GM12878 (cell line): Measurements from ENCODE around the gene TMC7. TPM values are rescaled to one million over a fixed set of nuclear protein-coding genes. Genes with fewer than 3 reads are reported as not detected.

Source experiments
- ATAC-seq: fragments of 200-7000 bp; cut with Tn5 transposase; 3 replicates; pipeline ENCODE4 v1.9.1; 2020; ENCODE audit warnings: mild to moderate bottlenecking, moderate library complexity
- BruUV-seq: library from RNA; stranded (reverse); fragments of 400-500 nt; replicated peaks from 2 replicates; lab custom pipeline; 2021; lab: Mats Ljungman, UMichigan
- CTCF ChIA-PET: fragments of 300-600 bp; sonication (Branson Sonifier 250); formaldehyde crosslinking; extraction: SDS; loops from one replicate; lab custom pipeline; 2021; ENCODE audit warnings: inconsistent platforms; lab: Yijun Ruan, JAX
- POLR2A ChIA-PET: fragments of 350-600 bp; formaldehyde crosslinking; extraction: SDS; loops from one replicate; lab custom pipeline; 2021; ENCODE audit warnings: inconsistent platforms; lab: Charles Lee
- RAD21 ChIA-PET: fragments of 300-600 bp; sonication (Branson Sonifier 250); formaldehyde crosslinking; loops from one replicate; lab custom pipeline; 2023; ENCODE audit warnings: antibody characterized with exemption; ENCODE audit not compliant: unreplicated experiment; lab: Charles Lee
- SMC1A ChIA-PET: fragments of 300-600 bp; sonication (Branson Sonifier 250); formaldehyde crosslinking; loops from one replicate; lab custom pipeline; 2023; ENCODE audit not compliant: unreplicated experiment, uncharacterized antibody; lab: Charles Lee
- DNase-seq: peaks from one replicate; pipeline ENCODE4 v3.0.0-alpha.2; 2011; ENCODE audit warnings: low read depth, low spot score
- FAIRE-seq: peaks from 3 replicates; lab custom pipeline; 2011; peaks lifted over from hg19 to GRCh38; lab: Jason Lieb, UNC
- H2AFZ ChIP-seq: 2 replicates; pipeline ENCODE4 v1.6.0; 2011; ENCODE audit warnings: low read depth, low read length, control low read depth; ENCODE audit not compliant: control insufficient read depth
- H3K27ac ChIP-seq: 2 replicates; pipeline ENCODE4 v1.5.1; 2011; ENCODE audit warnings: control low read depth; ENCODE audit not compliant: control insufficient read depth, insufficient read depth
- H3K27me3 ChIP-seq, 2 experiments: replicated peaks in 1 of 2; 2 replicates each; pipeline versions ENCODE4 v1.6.0 to v1.6.1; 2011; ENCODE audit warnings: low read length in 1 of 2; ENCODE audit not compliant: control insufficient read depth in 2 of 2, insufficient read depth in 2 of 2
- H3K36me3 ChIP-seq, 2 experiments: 2 replicates each; pipeline ENCODE4 v1.5.1; 2011; ENCODE audit warnings: low read length in 1 of 2; ENCODE audit not compliant: control insufficient read depth in 2 of 2, insufficient read depth in 2 of 2
- H3K4me1 ChIP-seq: 2 replicates; pipeline ENCODE4 v1.6.1; 2011; ENCODE audit warnings: mild to moderate bottlenecking, low read length, moderate library complexity, mixed read lengths; ENCODE audit not compliant: control insufficient read depth, insufficient read depth
- H3K4me2 ChIP-seq: 2 replicates; pipeline ENCODE4 v1.6.0; 2011; ENCODE audit warnings: control low read depth; ENCODE audit not compliant: control insufficient read depth, insufficient read depth
- H3K4me3 ChIP-seq: fragments of 200-600 bp; sonication (generic); 2 replicates; pipeline ENCODE4 v1.5.1; 2016
- H3K79me2 ChIP-seq: 2 replicates; pipeline ENCODE4 v1.6.0; 2011; ENCODE audit warnings: low read length; ENCODE audit not compliant: control insufficient read depth, insufficient read depth
- H3K9ac ChIP-seq: 2 replicates; pipeline ENCODE4 v1.8.0; 2011; ENCODE audit warnings: low read length, control low read depth, mixed read lengths; ENCODE audit not compliant: control insufficient read depth, insufficient read depth
- H3K9me3 ChIP-seq: replicated peaks from 3 replicates; pipeline ENCODE4 v1.5.1; 2011; ENCODE audit warnings: mild to moderate bottlenecking, low read length; ENCODE audit not compliant: control insufficient read depth, insufficient read depth
- H4K20me1 ChIP-seq: 2 replicates; pipeline ENCODE4 v1.6.0; 2011; ENCODE audit not compliant: control insufficient read depth, insufficient read depth
- BCL11A ChIP-seq: IDR thresholded peaks from 2 replicates; pipeline ENCODE4 v1.6.1; 2011; ENCODE audit warnings: low read depth, low read length
- BMI1 ChIP-seq: fragments of 450-650 bp; IDR thresholded peaks from 2 replicates; pipeline ENCODE4 v1.6.1; 2016; ENCODE audit warnings: mild to moderate bottlenecking, moderate library complexity, borderline replicate concordance
- CBX3 ChIP-seq: fragments of 200-600 bp; sonication (generic); IDR thresholded peaks from 2 replicates; pipeline ENCODE4 v1.6.1; 2016; ENCODE audit warnings: low read depth, borderline replicate concordance
- GABPA ChIP-seq: IDR thresholded peaks from 2 replicates; pipeline ENCODE4 v1.6.1; 2014; ENCODE audit warnings: antibody characterized with exemption, low read depth, mild to moderate bottlenecking, inconsistent platforms
- IKZF2 ChIP-seq, 2 experiments: fragments of 450-650 bp; IDR thresholded peaks; 2 replicates each; pipeline ENCODE4 v1.6.1; 2017; ENCODE audit warnings: mild to moderate bottlenecking in 2 of 2, moderate library complexity in 2 of 2
- KLF5 ChIP-seq: fragments of 450-650 bp; IDR thresholded peaks from 2 replicates; pipeline ENCODE4 v1.6.1; 2014; ENCODE audit warnings: mild to moderate bottlenecking; ENCODE audit not compliant: partially characterized antibody
- MEF2B ChIP-seq: fragments of 450-650 bp; IDR thresholded peaks from 2 replicates; pipeline ENCODE4 v1.6.1; 2018; ENCODE audit warnings: mild to moderate bottlenecking, moderate library complexity; ENCODE audit not compliant: partially characterized antibody, poor library complexity, severe bottlenecking
- MTA2 ChIP-seq: fragments of 450-650 bp; IDR thresholded peaks from 2 replicates; pipeline ENCODE4 v1.6.1; 2016; ENCODE audit warnings: low read depth, mild to moderate bottlenecking, moderate library complexity
- NBN ChIP-seq: fragments of 450-650 bp; IDR thresholded peaks from 2 replicates; pipeline ENCODE4 v1.6.1; 2016
- NFXL1 ChIP-seq: fragments of 450-650 bp; IDR thresholded peaks from 2 replicates; pipeline ENCODE4 v1.6.1; 2017; ENCODE audit warnings: antibody characterized with exemption, mild to moderate bottlenecking, borderline replicate concordance
- NRF1 ChIP-seq: conservative IDR thresholded peaks from 2 replicates; pipeline ENCODE4 v1.6.1; 2011; ENCODE audit warnings: mild to moderate bottlenecking, low read depth, low read length, improper control_type of control experiment
- PAX8 ChIP-seq: fragments of 450-650 bp; IDR thresholded peaks from 2 replicates; pipeline ENCODE4 v1.6.1; 2017; ENCODE audit warnings: mild to moderate bottlenecking, moderate library complexity
- POLR2A ChIP-seq: IDR thresholded peaks from 2 replicates; pipeline ENCODE4 v1.6.1; 2011; ENCODE audit warnings: low read depth, mild to moderate bottlenecking, low read length
- POLR2AphosphoS2 ChIP-seq: IDR thresholded peaks from 2 replicates; pipeline ENCODE4 v1.6.1; 2011; ENCODE audit warnings: low read depth, mild to moderate bottlenecking, low read length, improper control_type of control experiment, moderate library complexity
- RFX5 ChIP-seq: IDR thresholded peaks from 2 replicates; pipeline ENCODE4 v1.6.1; 2011; ENCODE audit warnings: low read depth, low read length, improper control_type of control experiment
- SIN3A ChIP-seq: IDR thresholded peaks from 2 replicates; pipeline ENCODE4 v1.6.1; 2012; ENCODE audit warnings: low read depth, low read length, improper control_type of control experiment
- SMC3 ChIP-seq: IDR thresholded peaks from 2 replicates; pipeline ENCODE4 v1.6.1; 2011; ENCODE audit warnings: low read length, improper control_type of control experiment, borderline replicate concordance
- SREBF2 ChIP-seq: IDR thresholded peaks from 2 replicates; pipeline ENCODE4 v1.6.1; 2012; ENCODE audit warnings: mild to moderate bottlenecking, low read length
- ZNF274 ChIP-seq: IDR thresholded peaks from one replicate; pipeline ENCODE4 v1.8.0; 2011; ENCODE audit not compliant: insufficient read length, insufficient read depth
- ZNF622 ChIP-seq: fragments of 450-650 bp; IDR thresholded peaks from 2 replicates; pipeline ENCODE4 v1.6.1; 2017; ENCODE audit warnings: mild to moderate bottlenecking, inconsistent platforms
- WGBS: methylation state at CpG from one replicate; pipeline ENCODE4 v1.1.6; 2016; ENCODE audit warnings: low lambda C conversion rate; ENCODE audit not compliant: insufficient replicate concordance, insufficient coverage; ENCODE audit errors: missing lambda C conversion rate; 5-methylcytosine and 5-hydroxymethylcytosine counted together
- in situ Hi-C: fragments of 300-500 bp; cut with MboI; formaldehyde crosslinking; loops from 9 replicates; pipeline ENCODE4 v1.14.3; 2018; ENCODE audit warnings: mixed read lengths
- intact Hi-C: fragments of 100-400 bp; cut with micrococcal nuclease; formaldehyde crosslinking; loops from one replicate; pipeline ENCODE4 v1.14.2; 2022; ENCODE audit not compliant: unreplicated experiment
- polyA plus RNA-seq, 11 experiments: library from polyadenylated mRNA; depleted of rRNA in 4 of 11; unstranded in 6 of 11; stranded (reverse) in 5 of 11; fragments of >200 nt; fragmentation: Nextera tagmentation in 4 of 11; fragmentation: Illumina TruSeq in 1 of 11; extraction: Ambion mirVana in 4 of 11; extraction: Trizol in 1 of 11; gene quantifications; 1 replicate in 1 of 11; 2 replicates in 10 of 11; pipeline versions ENCODE4 v1.2.1 to v1.2.3, GENCODE V29; 2011 to 2016; ENCODE audit warnings: inconsistent platforms in 2 of 11, missing spikeins in 2 of 11, low read depth in 1 of 11
- total RNA-seq, 4 experiments: library from RNA; depleted of rRNA in 3 of 4; stranded (reverse); fragments of >200 nt in 3 of 4; fragmentation: Illumina TruSeq in 1 of 4; extraction: Trizol in 1 of 4; gene quantifications; 2 replicates each; pipeline versions ENCODE4 v1.2.1 to v1.2.3, GENCODE V29; 2013 to 2021
- TF ChIP-seq, protein P1 (sequence below): fragments of 450-650 bp; IDR thresholded peaks from 2 replicates; pipeline ENCODE4 v1.6.1; 2018; ENCODE audit warnings: borderline replicate concordance, mild to moderate bottlenecking; ENCODE audit not compliant: partially characterized antibody

TMC7 gene
- total and polyA plus RNA-seq, 10 of the 15 experiments (the other 5 are each of a cell fraction or from before 2014, with no cell fraction given) = 0.15 TPM; not detected in 9

DNA sequence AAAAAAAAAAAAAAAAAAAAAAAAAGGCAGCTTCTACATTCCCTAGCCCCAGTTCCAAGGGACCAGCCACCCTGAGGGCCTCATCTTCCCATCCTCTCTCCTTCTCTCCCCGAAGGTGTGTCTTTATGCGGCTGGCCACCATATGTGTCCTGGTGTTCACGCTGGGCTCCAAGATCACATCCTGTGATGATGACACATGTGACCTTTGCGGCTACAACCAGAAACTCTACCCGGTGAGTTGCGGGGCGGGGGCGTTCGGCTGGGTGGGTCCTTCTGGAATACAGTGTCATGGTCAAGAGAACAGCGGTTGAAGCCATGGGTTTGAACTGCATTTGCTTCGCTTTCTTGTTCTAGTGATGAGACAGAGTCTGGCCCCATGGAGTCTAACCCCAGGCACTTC lies 61.0 kb downstream of the TMC7 start:
- intact Hi-C loops = no loop called here

DNA sequence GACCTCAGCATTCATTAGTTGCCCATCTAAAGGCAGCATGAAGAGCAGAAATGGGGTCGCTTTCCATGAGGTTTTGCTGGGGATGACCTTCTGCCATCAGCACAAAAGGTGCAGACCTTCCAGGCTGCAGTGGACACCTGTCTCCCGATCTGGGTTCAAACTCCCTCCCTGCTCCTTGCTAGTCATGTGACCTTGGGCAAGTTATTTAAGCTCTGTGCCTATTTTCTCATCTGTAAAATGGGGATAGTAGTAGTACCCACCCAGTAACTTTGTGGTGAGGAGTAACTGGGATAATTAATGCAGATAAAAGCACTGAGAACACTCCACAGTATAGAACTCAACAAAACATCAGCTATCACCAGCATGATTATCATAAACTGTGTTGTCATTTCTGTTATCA lies 62.3 kb downstream of the TMC7 start:
- WGBS = 7% methylated on average over 2 of the region's 2 CpGs
- H3K4me1 ChIP-seq = no peaks in the 10 kb centered on the region
- no peak overlapping the region for H3K4me2 ChIP-seq
- H2AFZ ChIP-seq = no peak overlapping the region
- in situ Hi-C loops = loop anchor here (25.0 kb wide), 1 partner anchor 1316 kb away; the partner anchor contains the start of gene UMOD
- H3K36me3 ChIP-seq = no peaks in the 10 kb centered on the region
- H3K9me3 ChIP-seq = no peaks in the 10 kb centered on the region
- FAIRE-seq = no peak
- CTCF ChIA-PET = no interaction called here
- intact Hi-C loops = no loop called here
- RAD21 ChIA-PET = no interaction called here
- no peaks in the 10 kb centered on the region for H4K20me1 ChIP-seq
- no peaks in the 10 kb centered on the region for H3K79me2 ChIP-seq
- H3K27me3 ChIP-seq = no peaks in the 10 kb centered on the region
- POLR2A ChIA-PET = no interaction called here
- SMC1A ChIA-PET = no interaction called here
- no peak for ATAC-seq
- no peak overlapping the region for H3K9ac ChIP-seq
- DNase-seq = no peak
- H3K4me3 ChIP-seq = no peak overlapping the region
- no peak overlapping the region for H3K27ac ChIP-seq
- BruUV-seq = no TSS peak
- TF ChIP-seq BMI1 = no peak
- TF ChIP-seq SMC3 = no peak
- no peak for TF ChIP-seq BCL11A
- no peak for TF ChIP-seq NBN
- no peak for TF ChIP-seq ZNF274
- no peak for TF ChIP-seq SIN3A
- no peak for TF ChIP-seq SREBF2
- no peak for TF ChIP-seq ZNF622
- no peak for TF ChIP-seq NFXL1
- no peak for TF ChIP-seq RFX5
- no peak for TF ChIP-seq MTA2
- TF ChIP-seq POLR2AphosphoS2 = no peak
- TF ChIP-seq POLR2A = no peak
- TF ChIP-seq MEF2B = no peak
- TF ChIP-seq, protein P1, sequence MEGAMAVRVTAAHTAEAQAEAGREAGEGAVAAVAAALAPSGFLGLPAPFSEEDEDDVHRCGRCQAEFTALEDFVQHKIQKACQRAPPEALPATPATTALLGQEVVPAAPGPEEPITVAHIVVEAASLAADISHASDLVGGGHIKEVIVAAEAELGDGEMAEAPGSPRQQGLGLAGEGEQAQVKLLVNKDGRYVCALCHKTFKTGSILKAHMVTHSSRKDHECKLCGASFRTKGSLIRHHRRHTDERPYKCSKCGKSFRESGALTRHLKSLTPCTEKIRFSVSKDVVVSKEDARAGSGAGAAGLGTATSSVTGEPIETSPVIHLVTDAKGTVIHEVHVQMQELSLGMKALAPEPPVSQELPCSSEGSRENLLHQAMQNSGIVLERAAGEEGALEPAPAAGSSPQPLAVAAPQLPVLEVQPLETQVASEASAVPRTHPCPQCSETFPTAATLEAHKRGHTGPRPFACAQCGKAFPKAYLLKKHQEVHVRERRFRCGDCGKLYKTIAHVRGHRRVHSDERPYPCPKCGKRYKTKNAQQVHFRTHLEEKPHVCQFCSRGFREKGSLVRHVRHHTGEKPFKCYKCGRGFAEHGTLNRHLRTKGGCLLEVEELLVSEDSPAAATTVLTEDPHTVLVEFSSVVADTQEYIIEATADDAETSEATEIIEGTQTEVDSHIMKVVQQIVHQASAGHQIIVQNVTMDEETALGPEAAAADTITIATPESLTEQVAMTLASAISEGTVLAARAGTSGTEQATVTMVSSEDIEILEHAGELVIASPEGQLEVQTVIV = no peak
- TF ChIP-seq KLF5 = no peak
- TF ChIP-seq PAX8 = no peak
- no peak for TF ChIP-seq NRF1
- no peak for TF ChIP-seq CBX3

More for the DNA sequence above, 61.0 kb downstream of the TMC7 start:
- Histone ChIP-seq H3K36me3 (no peaks in the 10 kb centered on the region), H3K4me3 (no peak overlapping the region), H3K4me1 (no peaks in the 10 kb centered on the region), H2AFZ (no peak overlapping the region), H4K20me1 (no peaks in the 10 kb centered on the region), H3K79me2 (no peaks in the 10 kb centered on the region), H3K27ac (no peak overlapping the region), H3K9me3 (no peaks in the 10 kb centered on the region), H3K27me3 (no peaks in the 10 kb centered on the region), H3K4me2 (no peak overlapping the region), H3K9ac (no peak overlapping the region)
- BruUV-seq = no TSS peak
- SMC1A ChIA-PET = no interaction called here
- FAIRE-seq (no peak), DNase-seq (no peak), ATAC-seq (no peak)
- in situ Hi-C loops = loop anchor here (25.0 kb wide), 1 partner anchor 1318 kb away; the partner anchor contains the start of gene UMOD
- RAD21 ChIA-PET = no interaction called here
- CTCF ChIA-PET = no interaction called here
- POLR2A ChIA-PET = no interaction called here
- WGBS = 53% methylated on average over 11 of the region's 11 CpGs
- TF ChIP-seq GABPA = no peak
- TF ChIP-seq MEF2B = no peak
- TF ChIP-seq IKZF2 (IDR thresholded peaks at IDR 0.05) = no peak
